ENCODE results near the gene GOLGA7B.
A peak's percentile ranks its signal among the peaks of the same experiment; 100 is the strongest.

The GOLGA7B gene

DNA sequence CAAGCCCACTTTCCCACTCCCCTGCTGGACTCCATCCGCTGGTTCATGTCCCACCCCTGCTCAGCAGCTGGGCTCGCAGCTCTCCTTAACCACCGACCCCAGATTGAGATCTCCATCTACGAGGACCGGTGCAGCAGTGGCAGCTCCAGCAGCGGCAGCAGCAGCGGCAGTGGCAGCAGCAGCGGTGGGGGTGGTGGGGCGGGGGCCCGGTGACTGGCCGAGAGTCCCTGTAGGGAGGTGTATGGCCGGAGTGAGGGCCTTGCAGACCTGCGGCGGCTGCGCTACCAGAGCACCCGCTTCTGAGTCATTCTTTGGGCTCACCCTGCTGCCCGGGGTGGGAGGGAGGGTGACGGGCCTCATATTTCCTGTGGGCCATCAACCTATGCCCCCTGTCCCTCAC, 15.8 kb downstream of the GOLGA7B start:
- H3K27ac ChIP-seq (ENCODE audit: low read depth in 2 of 2, low read length in 2 of 2): no peak overlapping the region
- peaks cover 2 to 3% of the 10 kb centered on the region in 2 donors for H3K27me3 ChIP-seq (ENCODE audit: control insufficient read depth in 2 of 2, insufficient read depth in 2 of 2, low read length in 2 of 2)
- no peak overlapping the region for H3K9ac ChIP-seq (ENCODE audit: low read depth in 1 of 2, low read length in 2 of 2)
- H3K36me3 ChIP-seq (ENCODE audit: control insufficient read depth in 2 of 2, insufficient read depth in 2 of 2, low read length in 2 of 2): no peaks in the 10 kb centered on the region
- no peak overlapping the region for H3K4me3 ChIP-seq (ENCODE audit: low read length in 2 of 2)
- H3K9me3 ChIP-seq (ENCODE audit: control insufficient read depth in 2 of 2, low read length in 2 of 2): no peaks in the 10 kb centered on the region
- H3K4me1 ChIP-seq (ENCODE audit: control insufficient read depth in 2 of 2, insufficient read depth in 2 of 2, low read length in 2 of 2): peaks cover 2 to 6% of the 10 kb centered on the region in 2 donors

DNA sequence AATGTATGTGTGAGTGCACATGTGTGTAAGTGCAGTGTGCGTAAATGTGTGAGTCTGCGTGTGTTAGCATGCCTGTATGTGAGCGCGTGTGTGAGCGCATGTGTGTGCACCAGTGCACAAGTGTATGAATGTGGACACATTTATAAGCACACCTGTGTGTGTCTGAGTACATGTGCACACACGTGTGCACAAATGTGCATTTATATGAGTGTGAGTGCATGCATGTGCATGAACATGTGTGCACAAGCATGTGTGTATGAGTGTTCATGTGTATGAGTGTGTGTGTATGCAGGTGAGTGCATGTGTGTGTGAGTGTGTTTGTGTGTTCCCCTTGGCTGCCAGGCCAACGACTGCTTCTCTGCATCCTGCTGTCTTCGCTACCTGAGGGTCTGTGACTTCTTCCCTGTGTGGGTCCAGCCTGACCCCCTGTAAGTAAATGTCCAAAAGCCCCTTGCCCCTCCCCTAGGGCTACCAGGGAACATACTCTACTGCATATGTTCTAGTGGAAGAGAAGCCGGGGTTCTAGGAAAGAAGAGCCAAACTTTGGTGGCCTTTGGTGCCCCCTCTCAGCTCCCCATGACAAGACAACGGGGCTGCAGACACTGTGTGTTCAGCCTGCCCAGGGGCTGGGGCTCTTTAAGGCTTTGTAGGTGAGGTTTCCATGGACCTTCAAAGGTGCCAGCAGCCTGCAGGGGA, 17.0 kb downstream of the GOLGA7B start:
- Histone ChIP-seq H3K36me3 (ENCODE audit: control insufficient read depth in 2 of 2, insufficient read depth in 2 of 2, low read length in 2 of 2) (no peaks in the 10 kb centered on the region), H3K9me3 (ENCODE audit: control insufficient read depth in 2 of 2, low read length in 2 of 2) (no peaks in the 10 kb centered on the region), H3K9ac (ENCODE audit: low read depth in 1 of 2, low read length in 2 of 2) (no peak overlapping the region), H3K27me3 (ENCODE audit: control insufficient read depth in 2 of 2, insufficient read depth in 2 of 2, low read length in 2 of 2) (peaks cover 2 to 3% of the 10 kb centered on the region in 2 donors), H3K27ac (ENCODE audit: low read depth in 2 of 2, low read length in 2 of 2) (no peak overlapping the region), H3K4me3 (ENCODE audit: low read length in 2 of 2) (no peak overlapping the region), H3K4me1 (ENCODE audit: control insufficient read depth in 2 of 2, insufficient read depth in 2 of 2, low read length in 2 of 2) (peaks cover 2 to 6% of the 10 kb centered on the region in 2 donors)

DNA sequence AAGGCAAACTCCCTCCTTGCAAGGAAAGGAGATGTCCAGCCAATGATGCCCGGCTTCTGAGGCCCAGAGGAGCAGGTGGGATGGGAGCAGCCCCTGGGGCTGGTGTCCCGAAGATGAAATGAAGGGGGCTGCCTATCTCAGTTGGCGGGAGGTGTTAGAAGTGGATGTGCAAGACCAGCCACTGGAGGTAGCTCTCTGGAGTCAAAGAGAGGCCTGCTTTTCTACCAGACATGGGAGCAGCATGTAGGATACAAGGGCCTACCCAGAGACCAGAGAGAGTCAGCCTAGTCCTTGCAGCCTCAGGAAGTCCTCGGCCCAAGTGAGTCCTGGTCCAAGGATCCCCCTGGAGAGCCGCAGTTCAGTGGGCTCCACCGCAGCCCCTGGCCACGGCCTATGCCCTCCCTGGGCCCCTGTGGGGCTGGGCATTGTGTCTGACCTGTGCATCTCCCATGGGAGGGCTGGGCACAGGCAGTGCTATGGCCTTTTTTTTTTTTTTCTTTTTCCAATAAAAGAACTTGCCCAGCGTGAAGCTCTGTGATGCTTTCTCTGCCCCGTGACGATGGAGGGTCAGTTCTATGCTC, 17.7 kb downstream of the GOLGA7B start:
- Histone ChIP-seq H3K27me3 (ENCODE audit: control insufficient read depth in 2 of 2, insufficient read depth in 2 of 2, low read length in 2 of 2) (peaks cover 2 to 5% of the 10 kb centered on the region in 2 donors), H3K27ac (ENCODE audit: low read depth in 2 of 2, low read length in 2 of 2) (no peak overlapping the region), H3K36me3 (ENCODE audit: control insufficient read depth in 2 of 2, insufficient read depth in 2 of 2, low read length in 2 of 2) (no peaks in the 10 kb centered on the region), H3K9me3 (ENCODE audit: control insufficient read depth in 2 of 2, low read length in 2 of 2) (no peaks in the 10 kb centered on the region), H3K4me3 (ENCODE audit: low read length in 2 of 2) (no peak overlapping the region), H3K9ac (ENCODE audit: low read depth in 1 of 2, low read length in 2 of 2) (no peak overlapping the region), H3K4me1 (ENCODE audit: control insufficient read depth in 2 of 2, insufficient read depth in 2 of 2, low read length in 2 of 2) (peaks cover 2 to 6% of the 10 kb centered on the region in 2 donors)

GRCh38 chr10:97868134-97868685, 18.6 kb downstream of the GOLGA7B start:
- Histone ChIP-seq H3K4me1 (ENCODE audit: control insufficient read depth in 2 of 2, insufficient read depth in 2 of 2, low read length in 2 of 2) (peaks cover 2 to 6% of the 10 kb centered on the region in 2 donors), H3K9me3 (ENCODE audit: control insufficient read depth in 2 of 2, low read length in 2 of 2) (no peaks in the 10 kb centered on the region), H3K9ac (ENCODE audit: low read depth in 1 of 2, low read length in 2 of 2) (no peak overlapping the region), H3K36me3 (ENCODE audit: control insufficient read depth in 2 of 2, insufficient read depth in 2 of 2, low read length in 2 of 2) (no peaks in the 10 kb centered on the region), H3K27me3 (ENCODE audit: control insufficient read depth in 2 of 2, insufficient read depth in 2 of 2, low read length in 2 of 2) (peaks cover 2 to 8% of the 10 kb centered on the region in 2 donors), H3K27ac (ENCODE audit: low read depth in 2 of 2, low read length in 2 of 2) (no peak overlapping the region), H3K4me3 (ENCODE audit: low read length in 2 of 2) (no peak overlapping the region)

- H3K9me3 ChIP-seq (ENCODE audit: control insufficient read depth in 2 of 2, low read length in 2 of 2): no peaks in the 10 kb centered on the region
- H3K27me3 ChIP-seq (ENCODE audit: control insufficient read depth in 2 of 2, insufficient read depth in 2 of 2, low read length in 2 of 2): peaks cover 2 to 10% of the 10 kb centered on the region in 2 donors
- H3K27ac ChIP-seq (ENCODE audit: low read depth in 2 of 2, low read length in 2 of 2): no peak overlapping the region
- peak overlapping the region in 1 of 2 donors; percentile 22 for H3K9ac ChIP-seq (ENCODE audit: low read depth in 1 of 2, low read length in 2 of 2)
- H3K4me3 ChIP-seq (ENCODE audit: low read length in 2 of 2): no peak overlapping the region
- no peaks in the 10 kb centered on the region for H3K36me3 ChIP-seq (ENCODE audit: control insufficient read depth in 2 of 2, insufficient read depth in 2 of 2, low read length in 2 of 2)
- H3K4me1 ChIP-seq (ENCODE audit: control insufficient read depth in 2 of 2, insufficient read depth in 2 of 2, low read length in 2 of 2): peaks cover 2 to 6% of the 10 kb centered on the region in 2 donors
Observed at GRCh38 chr10:97869091-97870042, 19.7 kb downstream of the GOLGA7B start.

GRCh38 chr10:97870990-97871389, 21.3 kb downstream of the GOLGA7B start:
- Histone ChIP-seq H3K27me3 (ENCODE audit: control insufficient read depth in 2 of 2, insufficient read depth in 2 of 2, low read length in 2 of 2) (peaks cover 0 to 10% of the 10 kb centered on the region in 2 donors), H3K27ac (ENCODE audit: low read depth in 2 of 2, low read length in 2 of 2) (no peak overlapping the region), H3K36me3 (ENCODE audit: control insufficient read depth in 2 of 2, insufficient read depth in 2 of 2, low read length in 2 of 2) (no peaks in the 10 kb centered on the region), H3K4me3 (ENCODE audit: low read length in 2 of 2) (no peak overlapping the region), H3K4me1 (ENCODE audit: control insufficient read depth in 2 of 2, insufficient read depth in 2 of 2, low read length in 2 of 2) (peaks cover 2 to 6% of the 10 kb centered on the region in 2 donors), H3K9ac (ENCODE audit: low read depth in 1 of 2, low read length in 2 of 2) (no peak overlapping the region), H3K9me3 (ENCODE audit: control insufficient read depth in 2 of 2, low read length in 2 of 2) (no peaks in the 10 kb centered on the region)

DNA sequence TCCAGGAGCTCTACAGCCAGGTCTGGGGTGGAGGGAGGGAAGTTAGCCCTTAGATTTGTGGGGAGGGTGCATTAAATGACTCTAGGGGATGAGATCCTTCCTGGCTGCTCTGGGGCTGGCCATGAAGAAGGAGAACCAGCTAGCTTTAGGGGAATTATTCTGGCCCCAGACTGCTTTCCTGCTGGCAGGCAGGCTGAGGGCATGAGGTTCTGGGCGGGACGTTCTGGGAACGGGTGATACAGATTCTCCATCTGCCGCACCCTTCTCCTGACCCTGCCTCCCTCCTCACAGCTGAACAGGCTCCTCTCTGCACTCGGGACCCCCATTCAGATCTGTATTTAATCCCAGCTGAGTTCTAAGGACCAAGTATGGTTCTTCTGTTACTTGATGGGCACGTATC, 23.9 kb downstream of the GOLGA7B start:
- H3K9me3 ChIP-seq (ENCODE audit: control insufficient read depth in 2 of 2, low read length in 2 of 2): no peaks in the 10 kb centered on the region
- H3K4me3 ChIP-seq (ENCODE audit: low read length in 2 of 2): no peak overlapping the region
- no peak overlapping the region for H3K27ac ChIP-seq (ENCODE audit: low read depth in 2 of 2, low read length in 2 of 2)
- H3K9ac ChIP-seq (ENCODE audit: low read depth in 1 of 2, low read length in 2 of 2): no peak overlapping the region
- H3K36me3 ChIP-seq (ENCODE audit: control insufficient read depth in 2 of 2, insufficient read depth in 2 of 2, low read length in 2 of 2): no peaks in the 10 kb centered on the region
- peaks cover 0 to 10% of the 10 kb centered on the region in 2 donors for H3K27me3 ChIP-seq (ENCODE audit: control insufficient read depth in 2 of 2, insufficient read depth in 2 of 2, low read length in 2 of 2)
- H3K4me1 ChIP-seq (ENCODE audit: control insufficient read depth in 2 of 2, insufficient read depth in 2 of 2, low read length in 2 of 2): peaks cover 2 to 6% of the 10 kb centered on the region in 2 donors

- no peaks in the 10 kb centered on the region for H3K9me3 ChIP-seq (ENCODE audit: control insufficient read depth in 2 of 2, low read length in 2 of 2)
- H3K9ac ChIP-seq (ENCODE audit: low read depth in 1 of 2, low read length in 2 of 2): no peak overlapping the region
- peaks cover under 1 to 1% of the 10 kb centered on the region in 2 donors for H3K4me1 ChIP-seq (ENCODE audit: control insufficient read depth in 2 of 2, insufficient read depth in 2 of 2, low read length in 2 of 2)
- no peak overlapping the region for H3K4me3 ChIP-seq (ENCODE audit: low read length in 2 of 2)
- peaks cover 0 to 10% of the 10 kb centered on the region in 2 donors for H3K27me3 ChIP-seq (ENCODE audit: control insufficient read depth in 2 of 2, insufficient read depth in 2 of 2, low read length in 2 of 2)
- H3K27ac ChIP-seq (ENCODE audit: low read depth in 2 of 2, low read length in 2 of 2): no peak overlapping the region
- H3K36me3 ChIP-seq (ENCODE audit: control insufficient read depth in 2 of 2, insufficient read depth in 2 of 2, low read length in 2 of 2): no peaks in the 10 kb centered on the region
Observed at GRCh38 chr10:97874332-97874731, 24.7 kb downstream of the GOLGA7B start.

- H3K27ac ChIP-seq (ENCODE audit: low read depth in 2 of 2, low read length in 2 of 2): no peak overlapping the region
- no peaks in the 10 kb centered on the region for H3K4me1 ChIP-seq (ENCODE audit: control insufficient read depth in 2 of 2, insufficient read depth in 2 of 2, low read length in 2 of 2)
- H3K27me3 ChIP-seq (ENCODE audit: control insufficient read depth in 2 of 2, insufficient read depth in 2 of 2, low read length in 2 of 2): peaks cover 0 to 7% of the 10 kb centered on the region in 2 donors
- H3K9me3 ChIP-seq (ENCODE audit: control insufficient read depth in 2 of 2, low read length in 2 of 2): no peaks in the 10 kb centered on the region
- no peak overlapping the region for H3K4me3 ChIP-seq (ENCODE audit: low read length in 2 of 2)
- no peak overlapping the region for H3K9ac ChIP-seq (ENCODE audit: low read depth in 1 of 2, low read length in 2 of 2)
- H3K36me3 ChIP-seq (ENCODE audit: control insufficient read depth in 2 of 2, insufficient read depth in 2 of 2, low read length in 2 of 2): no peaks in the 10 kb centered on the region
Observed at GRCh38 chr10:97875391-97875790, 25.7 kb downstream of the GOLGA7B start.
